GM18870 (cell line): Measurements from ENCODE around the gene ACAD8.
"Not testable (repeated sequence)": the region's sequence is repeated elsewhere in the genome, so short reads cannot be mapped to it uniquely, and the experiment has no call there.

Source experiments
- ATAC-seq: cut with Tn5 transposase; IDR thresholded peaks from one replicate; pipeline ENCODE4 v1.9.1; 2021; ENCODE audit warnings: moderate library complexity; ENCODE audit not compliant: unreplicated experiment

ACAD8 gene

GRCh38 chr11:134238956-134239355 lies 14.4 kb upstream of the ACAD8 start:
- no peak for ATAC-seq

- no peak for ATAC-seq
Measured at GRCh38 chr11:134240592-134240991, 12.8 kb upstream of the ACAD8 start.

DNA sequence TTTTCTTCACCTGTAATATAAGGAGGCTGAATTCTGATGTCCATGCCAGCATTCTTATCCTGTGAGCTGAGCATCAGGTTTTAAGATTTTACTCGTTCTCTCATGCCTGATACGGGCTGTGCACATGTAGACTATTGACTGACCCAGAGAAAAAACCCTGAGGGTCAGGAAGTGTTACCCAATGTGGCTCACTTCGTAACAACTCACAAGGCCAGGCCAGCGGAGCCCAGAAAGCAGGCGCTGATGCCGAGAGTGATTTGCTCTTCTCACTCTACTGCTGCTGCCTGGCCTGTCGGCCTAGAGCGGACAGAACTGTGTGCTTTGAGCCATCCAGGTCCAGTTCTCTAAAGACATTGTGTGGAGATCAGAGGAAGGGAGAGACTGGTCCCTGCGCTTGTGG lies 11.0 kb upstream of the ACAD8 start:
- ATAC-seq: no peak

DNA sequence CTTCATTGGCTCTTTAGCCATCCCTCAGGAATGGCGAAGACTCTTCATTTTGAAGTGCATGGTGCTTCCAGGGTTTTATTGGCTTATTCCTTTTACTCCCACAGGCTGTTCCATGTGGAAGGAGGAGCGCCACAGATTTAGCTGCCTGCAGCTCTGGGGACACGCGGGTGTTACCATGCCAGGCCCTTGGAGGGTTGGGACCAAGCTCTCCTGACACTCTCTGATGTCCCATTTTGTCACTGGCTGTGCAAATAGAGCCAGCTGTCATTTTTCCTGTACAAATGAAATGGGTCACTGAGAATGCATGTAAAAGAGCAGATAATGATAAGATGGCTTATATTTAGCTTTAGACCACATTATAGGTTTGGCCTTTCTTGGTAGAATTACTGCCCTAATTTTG lies 9.5 kb upstream of the ACAD8 start:
- no peak for ATAC-seq

GRCh38 chr11:134244593-134244992 lies 8.8 kb upstream of the ACAD8 start:
- peak; percentile 64 for ATAC-seq

DNA sequence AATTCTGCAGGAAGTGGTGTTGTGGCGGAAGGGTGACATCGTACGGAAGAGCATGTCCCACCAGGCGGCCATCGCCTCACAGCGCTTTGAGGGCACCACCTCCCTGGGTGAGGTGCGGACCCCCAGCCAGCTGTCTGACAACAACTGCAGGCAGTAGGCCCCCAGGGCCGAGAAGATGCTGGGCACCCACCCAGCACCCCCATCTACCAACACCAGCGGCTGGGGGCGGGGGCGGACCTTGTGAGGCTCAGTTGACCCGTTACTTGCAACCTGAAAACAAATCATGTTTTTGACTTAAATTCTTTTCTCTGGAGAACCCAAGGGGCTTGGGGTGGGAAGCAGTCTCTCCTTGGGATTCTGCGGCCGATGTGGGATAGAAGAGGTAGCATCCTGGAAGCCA lies 7.9 kb upstream of the ACAD8 start:
- no peak for ATAC-seq

DNA sequence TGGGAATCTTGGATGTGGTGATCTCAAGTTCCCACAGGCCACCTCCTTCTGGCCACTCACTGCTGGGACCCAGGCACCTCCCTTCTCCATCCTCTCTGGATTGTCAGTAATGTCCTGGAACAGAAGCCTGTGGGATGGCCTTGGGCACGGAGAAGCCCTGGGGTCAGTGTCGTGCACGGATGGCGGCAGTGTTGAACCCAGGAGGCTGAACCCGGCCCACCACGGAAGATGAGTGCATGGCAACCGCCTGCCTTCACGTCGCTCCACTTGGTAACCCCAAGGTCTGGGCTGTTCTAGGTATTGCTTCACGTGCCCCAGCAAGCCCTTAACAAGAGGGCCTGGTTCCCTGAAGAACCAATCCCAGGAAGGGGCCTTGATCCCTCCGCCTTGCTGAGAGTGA lies 7.3 kb upstream of the ACAD8 start:
- ATAC-seq: no peak

DNA sequence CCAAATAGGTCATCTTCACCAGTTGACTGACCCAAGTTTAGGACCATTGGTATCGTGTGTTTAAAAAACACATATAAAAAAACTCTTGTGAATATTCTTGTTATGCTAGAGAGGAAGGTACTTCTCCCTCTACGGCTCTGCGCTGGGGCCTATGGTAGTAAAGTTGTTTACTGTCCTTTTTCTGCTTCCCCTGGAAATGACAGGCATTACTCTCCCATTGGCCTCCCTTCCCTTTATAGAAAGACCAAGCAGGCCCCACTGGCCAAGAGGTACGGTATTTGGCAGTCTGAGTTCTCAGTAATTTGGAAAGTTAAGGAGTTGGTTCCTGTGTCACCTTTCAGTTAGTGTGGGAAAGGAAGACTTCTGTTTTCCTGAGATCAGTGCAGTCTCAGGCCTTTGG lies 6.7 kb upstream of the ACAD8 start:
- no peak for ATAC-seq

- ATAC-seq: no peak
Measured at GRCh38 chr11:134248910-134249480, 4.4 kb upstream of the ACAD8 start.

GRCh38 chr11:134250246-134250645 lies 3.1 kb upstream of the ACAD8 start:
- no peak for ATAC-seq

GRCh38 chr11:134250675-134251074 lies 2.7 kb upstream of the ACAD8 start:
- no peak for ATAC-seq

- ATAC-seq: peak; percentile 40
Measured at GRCh38 chr11:134252346-134253187, 801 bp upstream of the ACAD8 start.

DNA sequence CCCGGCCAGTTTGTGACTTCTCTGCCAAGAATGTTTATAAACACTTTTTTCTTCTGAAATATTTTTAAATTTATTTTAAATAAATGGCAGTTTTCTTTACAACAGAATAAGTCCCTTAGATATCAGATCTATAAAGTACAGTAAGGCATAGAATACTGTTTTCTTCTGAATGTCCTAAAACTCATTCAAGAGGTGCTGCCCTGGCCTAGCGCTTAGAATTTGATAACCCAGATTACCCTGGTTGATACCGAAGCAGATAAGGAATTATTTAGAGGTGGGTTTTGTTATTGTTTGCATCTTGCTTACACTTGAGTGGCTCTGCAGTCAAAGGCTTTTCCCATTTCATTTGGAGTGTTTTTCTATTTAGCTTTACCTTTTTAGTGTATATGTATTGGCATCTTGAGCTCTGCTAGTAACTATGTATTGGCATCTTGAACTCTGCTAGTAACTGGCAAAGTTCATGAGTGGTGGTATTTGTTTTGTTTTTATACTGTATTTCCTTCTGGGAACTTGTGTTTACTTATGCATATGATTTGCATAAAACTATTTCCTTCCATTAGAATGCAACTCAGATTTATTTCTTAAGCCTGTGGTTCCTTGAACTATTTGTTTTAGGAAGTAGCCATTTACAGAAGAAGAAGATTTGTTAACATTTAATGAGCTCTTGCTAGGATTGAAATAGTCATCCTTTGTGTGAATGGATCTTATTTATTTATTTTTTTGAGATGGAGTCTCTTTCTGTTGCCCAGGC lies 1.2 kb downstream of the ACAD8 start:
- ATAC-seq: no peak

- not testable (repeated sequence) for ATAC-seq
Measured at GRCh38 chr11:134255184-134255561, 1.8 kb downstream of the ACAD8 start.

DNA sequence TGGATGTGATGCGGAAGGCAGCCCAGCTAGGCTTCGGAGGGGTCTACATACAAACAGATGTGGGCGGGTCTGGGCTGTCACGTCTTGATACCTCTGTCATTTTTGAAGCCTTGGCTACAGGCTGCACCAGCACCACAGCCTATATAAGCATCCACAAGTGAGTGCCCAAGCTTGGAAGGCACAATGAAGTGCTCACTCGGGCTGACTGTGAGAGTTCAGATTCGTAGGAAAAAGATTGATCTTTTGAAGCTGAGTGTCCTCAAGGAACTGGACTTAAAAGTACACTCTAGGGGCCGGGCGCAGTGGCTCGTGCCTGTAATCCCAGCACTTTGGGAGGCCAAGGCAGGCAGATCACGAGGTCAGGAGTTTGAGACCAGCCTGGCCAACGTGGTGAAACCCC lies 3.7 kb downstream of the ACAD8 start:
- no peak for ATAC-seq

DNA sequence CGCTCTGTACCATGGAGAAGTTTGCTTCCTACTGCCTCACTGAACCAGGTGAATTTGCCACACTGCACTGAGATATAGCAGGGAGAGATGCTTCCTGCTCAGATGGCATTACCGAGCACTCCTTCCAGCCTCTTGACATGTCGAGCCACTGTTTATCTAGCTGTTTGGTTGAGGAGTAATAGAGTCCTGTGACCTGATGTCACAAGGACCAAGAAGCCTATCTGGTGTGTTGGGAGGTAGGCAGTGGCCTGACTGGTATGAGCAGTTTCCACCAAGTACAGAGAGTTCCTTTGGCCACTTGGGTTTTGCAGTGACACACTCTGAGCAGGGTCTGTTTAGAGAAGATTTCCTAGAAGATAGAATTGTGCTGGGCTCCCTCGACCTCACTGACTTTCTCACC lies 5.2 kb downstream of the ACAD8 start:
- no peak for ATAC-seq

DNA sequence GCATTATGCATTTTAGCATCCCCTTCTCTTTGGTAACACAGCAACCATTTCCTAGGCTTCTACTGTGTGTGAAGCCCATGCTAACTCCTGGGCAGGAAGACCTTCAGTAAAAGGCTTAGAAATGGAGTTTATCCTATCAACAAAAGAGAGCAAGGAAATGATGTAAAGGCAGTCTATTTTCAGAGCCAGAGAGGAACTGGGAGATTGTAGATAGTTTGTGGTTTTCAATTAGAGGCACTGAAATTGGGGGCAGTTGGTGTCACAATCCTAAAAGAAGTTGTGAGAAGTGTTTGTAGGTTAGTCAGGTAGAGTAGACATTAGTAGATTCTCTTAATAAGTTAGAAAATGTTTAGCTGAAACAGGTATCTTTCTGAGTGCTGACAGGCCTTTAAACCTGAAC lies 7.1 kb downstream of the ACAD8 start:
- ATAC-seq: no peak

- ATAC-seq: no peak
Measured at GRCh38 chr11:134260983-134261382, 7.6 kb downstream of the ACAD8 start.

DNA sequence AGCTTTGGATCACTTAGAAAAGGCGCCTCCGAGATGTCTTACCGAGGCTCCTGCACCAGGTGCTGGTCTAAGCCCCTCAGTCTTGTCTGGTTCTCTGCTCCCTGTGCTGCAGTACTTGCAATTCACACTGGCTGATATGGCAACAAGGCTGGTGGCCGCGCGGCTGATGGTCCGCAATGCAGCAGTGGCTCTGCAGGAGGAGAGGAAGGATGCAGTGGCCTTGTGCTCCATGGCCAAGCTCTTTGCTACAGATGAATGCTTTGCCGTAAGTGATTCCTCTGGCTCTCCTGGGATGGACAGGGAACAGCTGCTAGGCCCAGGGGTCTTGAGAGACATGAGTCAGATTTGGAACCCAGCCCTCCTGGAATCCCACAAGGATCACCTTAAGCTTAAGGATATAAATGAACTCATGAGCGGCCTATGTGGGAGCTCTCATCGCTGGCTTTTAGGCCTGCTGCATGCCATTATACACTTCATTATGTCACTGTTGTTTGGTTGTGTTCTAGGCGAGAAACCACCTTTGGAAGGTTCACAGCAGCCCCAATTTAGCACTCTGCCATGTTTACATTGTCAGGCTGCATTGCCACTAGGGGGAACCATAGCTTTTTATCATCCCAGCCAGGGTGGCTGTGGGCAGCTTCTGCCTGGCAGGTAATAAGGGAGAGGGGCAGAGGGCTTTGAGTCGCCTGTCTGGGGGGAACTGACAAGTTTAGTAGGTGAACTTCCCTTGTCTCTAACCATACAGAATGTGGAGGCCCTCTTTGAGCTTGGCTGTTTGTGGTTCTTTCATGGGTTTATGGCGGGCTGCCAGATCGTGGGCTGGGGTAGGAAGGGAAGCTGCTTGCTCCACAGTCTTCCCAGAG lies 8.5 kb downstream of the ACAD8 start:
- no peak for ATAC-seq

DNA sequence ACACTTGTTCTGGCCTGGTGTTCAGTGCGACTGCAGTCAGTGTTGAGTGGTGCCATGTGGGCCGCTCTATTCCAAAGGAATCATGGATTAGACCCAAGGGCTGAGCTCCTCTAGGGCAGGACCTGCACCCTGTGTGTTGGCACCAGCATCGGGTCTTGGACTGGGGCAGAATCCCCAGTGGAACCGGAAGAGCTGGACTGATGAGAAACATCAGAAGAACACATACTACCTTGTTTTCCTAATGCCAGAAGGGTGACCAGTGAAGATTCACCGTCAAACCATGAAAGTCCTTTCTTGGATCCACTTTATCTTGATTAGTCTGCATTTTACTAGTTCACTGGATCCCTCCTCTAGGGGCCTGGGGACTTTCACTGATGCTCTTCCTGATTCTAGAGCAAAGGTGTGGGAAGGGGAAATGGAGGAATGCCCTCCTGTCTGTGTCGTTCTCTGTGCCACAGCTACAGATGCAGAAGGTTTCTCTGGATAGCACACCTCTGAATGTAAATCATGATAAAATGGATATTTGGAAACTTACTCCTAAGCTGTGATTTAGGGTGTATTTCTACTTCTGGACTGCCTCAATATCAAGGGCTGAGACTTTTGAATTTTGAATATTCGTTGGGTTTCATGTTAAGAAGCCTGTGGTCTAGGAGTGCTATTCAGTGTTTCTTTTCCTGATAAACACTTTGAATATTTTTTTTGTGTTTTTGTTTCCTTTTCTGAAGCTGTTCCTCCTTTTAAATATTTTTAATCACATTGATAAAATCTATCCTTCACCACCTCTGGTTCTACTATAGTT lies 11.8 kb downstream of the ACAD8 start:
- ATAC-seq: no peak
